Heart right ventricle (tissue), 16 donors: ENCODE measurements around the gene ABHD16B. TPM values are rescaled to one million over a fixed set of nuclear protein-coding genes. Genes with fewer than 3 reads are reported as not detected.
"Not testable (repeated sequence)": the region's sequence is repeated elsewhere in the genome, so short reads cannot be mapped to it uniquely, and the experiment has no call there.

Experiments
- ATAC-seq, 8 donors: fragments of 200-7000 bp; cut with Tn5 transposase; one replicate each; pipeline ENCODE4 v1.9.1; 2020; ENCODE audit warnings: mild to moderate bottlenecking in 8 of 8, moderate library complexity in 8 of 8, moderate number of reproducible peaks in 1 of 8
- DNase-seq, 2 donors: peaks; one replicate each; pipeline ENCODE4 v3.0.0-alpha.2; 2020
- H3K27ac ChIP-seq, 10 donors: fragments of 200-600 bp; sonication (generic) in 2 of 10; one replicate each; pipeline versions ENCODE4 v1.5.0 to v1.8.0; 2020 to 2022; ENCODE audit warnings: mild to moderate bottlenecking in 3 of 10
- H3K27me3 ChIP-seq, 7 donors: fragments of 200-600 bp; one replicate each; pipeline ENCODE4 v1.8.0; 2021 to 2022; ENCODE audit warnings: mild to moderate bottlenecking in 2 of 7
- H3K36me3 ChIP-seq, 9 donors: fragments of 200-600 bp; sonication (generic) in 1 of 9; one replicate each; pipeline versions ENCODE4 v1.5.0 to v1.8.0; 2020 to 2022; ENCODE audit warnings: mild to moderate bottlenecking in 2 of 9
- H3K4me1 ChIP-seq, 9 donors: fragments of 200-600 bp; sonication (generic) in 1 of 9; one replicate each; pipeline versions ENCODE4 v1.5.0 to v1.8.0; 2020 to 2022; ENCODE audit warnings: mild to moderate bottlenecking in 4 of 9
- H3K4me3 ChIP-seq, 10 donors: fragments of 200-600 bp; sonication (generic) in 2 of 10; one replicate each; pipeline versions ENCODE4 v1.5.0 to v1.8.0; 2020 to 2022; ENCODE audit warnings: mild to moderate bottlenecking in 7 of 10, moderate library complexity in 2 of 10
- H3K9me3 ChIP-seq, 11 donors: fragments of 200-600 bp in 10 of 11; sonication (generic) in 2 of 11; one replicate each; pipeline versions ENCODE4 v1.5.0 to v1.8.0; 2013 to 2022; ENCODE audit warnings: mild to moderate bottlenecking in 2 of 11, control low read depth in 1 of 11, moderate library complexity in 1 of 11
- WGBS, 2 donors: extraction: QIAGEN DNeasy Blood & Tissue Kit; methylation state at CpG; one replicate each; pipeline ENCODE4 v1.1.7; 2013; ENCODE audit warnings: inconsistent platforms in 1 of 2; 5-methylcytosine and 5-hydroxymethylcytosine counted together
- intact Hi-C, 10 donors: fragments of 100-400 bp; cut with DNase I; formaldehyde crosslinking; loops; one replicate each; pipeline versions ENCODE4 v1.11.1 to v1.14.2; 2022
- polyA plus RNA-seq, 2 donors: library from polyadenylated mRNA; stranded (reverse); fragments of 200-250 nt; gene quantifications; one replicate each; pipeline ENCODE4 v1.2.3, GENCODE V29; 2013
- total RNA-seq, 10 donors: library from RNA; stranded (reverse); fragmentation: NEBNext Ultra II Directional in 3 of 10; extraction: Animal tissue kit (Norgen Biotek cat#: 25700) in 3 of 10; gene quantifications; one replicate each; pipeline versions ENCODE4 v1.2.1 to v1.2.4, GENCODE V29; 2021 to 2023
- TF ChIP-seq, protein P1 (sequence below), 9 donors: fragments of 200-600 bp; sonication (generic) in 2 of 9; IDR thresholded peaks; one replicate each; pipeline versions ENCODE4 v1.5.0 to v1.8.0; 2021 to 2022; ENCODE audit warnings: antibody characterized with exemption in 9 of 9, mild to moderate bottlenecking in 5 of 9, moderate library complexity in 1 of 9
- donor health status: Arrhythmogenic right ventricular cardiomyopathy.
- donor health status: ischemic (EF 13 %, LVEDD 7.1; RV severe dilation, severe dysfunction).
- donor health status: healthy with polysubstance abuse.
- donor health status: DM: no; HTN: yes; CAD: no.
- donor health status: DM: no; HTN: no; CAD: no.
- donor health status: ischemic (EF 25% LVEDD 6.9; RV normal size, moderate dysfunction).
- donor health status: ischemic (EF 25% LVEDD 5.7; RV mildly dilated, moderate dysfunction).
- donor health status: healthy.
- donor health status: DM: yes; HTN: yes; CAD: no.
- donor health status: Ischemic cardiomyopathy.
- donor health status: ischemic (EF 35%, LVEDD 5.7; RV mildly dilated, moderate dysfunction).
- donor health status: nonischemic (EF 11% LVEDD 7.7; RV severe dilation, severe dysfunction).
- donor health status: DM: yes; HTN: yes; CAD: no.
- donor health status: PGD.
- donor health status: ischemic (EF 29% LVEDD 5.4; RV normal size, mild dysfunction).
- donor health status: nonischemic (EF 23%, LVEDD 6.1; RV moderate dilation, normal function).

ABHD16B gene
- total and polyA plus RNA-seq, 12 donors: 0.32 to 0.59 TPM; not detected in 10

GRCh38 chr20:63878899-63879663, 17.8 kb downstream of the ABHD16B start:
- no peaks in the 10 kb centered on the region for H3K27me3 ChIP-seq
- H3K9me3 ChIP-seq: no peaks in the 10 kb centered on the region
- 92 to 94% methylated on average over 14 of the region's 14 CpGs for WGBS, 2 donors
- H3K27ac ChIP-seq: no peak overlapping the region
- peaks cover 0 to 91% (median 27%) of the 10 kb centered on the region in 9 donors for H3K36me3 ChIP-seq
- TF ChIP-seq, protein P1, sequence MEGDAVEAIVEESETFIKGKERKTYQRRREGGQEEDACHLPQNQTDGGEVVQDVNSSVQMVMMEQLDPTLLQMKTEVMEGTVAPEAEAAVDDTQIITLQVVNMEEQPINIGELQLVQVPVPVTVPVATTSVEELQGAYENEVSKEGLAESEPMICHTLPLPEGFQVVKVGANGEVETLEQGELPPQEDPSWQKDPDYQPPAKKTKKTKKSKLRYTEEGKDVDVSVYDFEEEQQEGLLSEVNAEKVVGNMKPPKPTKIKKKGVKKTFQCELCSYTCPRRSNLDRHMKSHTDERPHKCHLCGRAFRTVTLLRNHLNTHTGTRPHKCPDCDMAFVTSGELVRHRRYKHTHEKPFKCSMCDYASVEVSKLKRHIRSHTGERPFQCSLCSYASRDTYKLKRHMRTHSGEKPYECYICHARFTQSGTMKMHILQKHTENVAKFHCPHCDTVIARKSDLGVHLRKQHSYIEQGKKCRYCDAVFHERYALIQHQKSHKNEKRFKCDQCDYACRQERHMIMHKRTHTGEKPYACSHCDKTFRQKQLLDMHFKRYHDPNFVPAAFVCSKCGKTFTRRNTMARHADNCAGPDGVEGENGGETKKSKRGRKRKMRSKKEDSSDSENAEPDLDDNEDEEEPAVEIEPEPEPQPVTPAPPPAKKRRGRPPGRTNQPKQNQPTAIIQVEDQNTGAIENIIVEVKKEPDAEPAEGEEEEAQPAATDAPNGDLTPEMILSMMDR (IDR thresholded peaks at IDR 0.05): no peak
- no peak overlapping the region for H3K4me3 ChIP-seq
- DNase-seq: no peak
- H3K4me1 ChIP-seq: peaks cover 0 to 18% (median 4%) of the 10 kb centered on the region in 9 donors
- intact Hi-C loops: no loop called here
- no peak for ATAC-seq

- Histone ChIP-seq H3K4me1 (peaks cover 0 to 19% (median 6%) of the 10 kb centered on the region in 9 donors), H3K36me3 (peaks cover 0 to 91% (median 18%) of the 10 kb centered on the region in 9 donors)
- H3K9me3 ChIP-seq, H3K27me3 ChIP-seq, H3K27ac ChIP-seq, DNase-seq, ATAC-seq, H3K4me3 ChIP-seq: not testable (repeated sequence)
- WGBS, 2 donors: 94 to 97% methylated on average over 13 of the region's 13 CpGs
- intact Hi-C loops: loop anchor here in 1 of 10 donors (10.0 kb wide), 1 partner anchor 336 kb away; the partner anchor contains the start of gene SRMS
Observed at GRCh38 chr20:63880901-63881300, 19.6 kb downstream of the ABHD16B start.

- DNase-seq: no peak
Observed at GRCh38 chr20:63881451-63882226, 20.3 kb downstream of the ABHD16B start.

DNA sequence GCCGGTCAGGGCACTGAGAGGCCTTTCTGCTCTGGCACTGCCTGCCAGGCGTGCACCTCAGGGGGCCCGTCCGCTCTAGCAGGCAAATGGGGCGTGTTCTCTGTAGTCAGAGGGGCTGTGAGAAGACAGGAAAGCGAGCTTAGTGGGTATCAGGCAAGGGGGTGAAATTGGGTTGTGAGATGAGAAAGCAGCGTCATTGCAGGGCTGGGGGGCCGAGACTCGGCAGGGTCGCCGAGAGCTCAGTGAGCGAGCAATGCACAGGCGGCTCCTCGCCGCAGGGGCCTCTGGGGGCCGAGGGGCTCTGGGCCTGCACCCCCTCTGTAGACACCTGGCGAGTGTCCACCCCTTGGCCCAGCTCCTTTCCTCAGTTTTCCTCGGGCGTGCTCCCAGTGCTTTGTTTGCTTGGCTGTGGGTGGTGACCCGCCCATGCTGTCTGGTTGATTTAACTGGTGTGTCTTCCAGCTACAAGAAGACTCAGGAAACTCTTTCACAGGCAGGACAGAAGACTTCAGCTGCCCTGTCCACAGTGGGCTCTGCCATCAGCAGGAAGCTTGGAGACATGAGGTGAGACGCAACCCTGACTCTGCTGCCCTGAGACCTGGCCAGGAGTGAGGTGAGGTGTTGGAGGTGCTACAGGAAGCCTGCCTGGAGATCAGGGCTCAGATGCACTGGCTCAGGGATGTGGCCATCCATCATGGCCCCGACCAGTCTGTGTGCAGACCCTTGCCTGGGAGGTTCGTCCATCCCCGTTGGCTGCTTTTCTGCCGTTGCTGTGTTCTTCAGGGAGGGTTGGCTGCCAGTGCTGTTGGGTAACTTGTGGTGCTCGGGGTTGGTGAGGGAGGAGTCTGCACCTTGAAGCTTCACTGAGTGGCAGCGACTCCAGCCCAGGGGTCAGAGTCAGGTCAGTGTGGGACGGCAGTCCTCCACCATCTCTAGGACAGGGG, 21.2 kb downstream of the ABHD16B start:
- peaks cover 0 to 91% (median 17%) of the 10 kb centered on the region in 9 donors for H3K36me3 ChIP-seq
- no peak overlapping the region for H3K27ac ChIP-seq
- no peaks in the 10 kb centered on the region for H3K27me3 ChIP-seq
- DNase-seq (no peak), ATAC-seq (no peak)
- H3K4me1 ChIP-seq: peaks cover 0 to 17% (median 6%) of the 10 kb centered on the region in 9 donors
- H3K4me3 ChIP-seq: no peak overlapping the region
- H3K9me3 ChIP-seq: no peaks in the 10 kb centered on the region
- intact Hi-C loops: loop anchor here in 1 of 10 donors (10.0 kb wide), 1 partner anchor 338 kb away; the partner anchor contains the start of gene SRMS
- TF ChIP-seq, protein P1 (IDR thresholded peaks at IDR 0.05): no peak
- 87 to 90% methylated on average over 26 to 28 of the region's 28 CpGs for WGBS, 2 donors

More at GRCh38 chr20:63881451-63882226, 20.3 kb downstream of the ABHD16B start:
- ATAC-seq: no peak
- Histone ChIP-seq H3K4me3 (no peak overlapping the region), H3K27me3 (no peaks in the 10 kb centered on the region), H3K9me3 (no peaks in the 10 kb centered on the region), H3K27ac (no peak overlapping the region), H3K36me3 (peaks cover 0 to 91% (median 15%) of the 10 kb centered on the region in 9 donors), H3K4me1 (peaks cover 0 to 17% (median 6%) of the 10 kb centered on the region in 9 donors)
- 88% methylated on average over 19 of the region's 19 CpGs for WGBS, 2 donors
- intact Hi-C loops: loop anchor here in 1 of 10 donors (10.0 kb wide), 1 partner anchor 337 kb away; the partner anchor contains the start of gene SRMS
- TF ChIP-seq, protein P1 (IDR thresholded peaks at IDR 0.05): no peak
